ENCODE data around the gene ENOX2.

ENOX2 gene

DNA sequence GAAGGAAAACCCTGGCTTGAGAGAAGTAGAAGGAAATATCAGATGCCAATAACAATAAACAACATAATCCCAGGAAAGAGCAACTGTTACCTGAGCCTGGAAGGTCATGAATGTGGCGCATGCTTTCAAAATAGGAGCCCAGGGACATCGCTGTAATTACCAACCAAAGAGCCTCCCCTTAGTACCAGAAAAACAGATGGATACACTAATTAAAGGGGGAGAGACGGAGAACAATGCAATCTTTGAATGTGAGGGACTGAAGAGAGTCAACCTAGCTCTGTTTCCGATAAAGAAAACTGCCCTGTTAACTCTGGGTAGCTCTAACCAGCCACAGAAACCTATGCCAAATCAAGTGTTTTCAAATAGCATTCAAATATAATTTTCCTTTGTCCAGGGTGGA lies 161.4 kb downstream of the ENOX2 start:
- Histone ChIP-seq H3K36me3 (ENCODE audit: insufficient read depth, low read length) (no peaks in the 10 kb centered on the region), H3K27ac (no peak overlapping the region), H3K9ac (ENCODE audit: insufficient read length) (no peak overlapping the region), H3K4me3 (no peak overlapping the region), H3K9me3 (ENCODE audit: low read depth, low read length) (no peaks in the 10 kb centered on the region)
- TF ChIP-seq EZH2 (IDR thresholded peaks at IDR 0.05) (no peak), FOXP2 (optimal IDR thresholded peaks at IDR 0.05; ENCODE audit: control extremely low read depth, extremely low read length, insufficient read depth) (no peak), POLR2AphosphoS5 (IDR thresholded peaks at IDR 0.05; ENCODE audit: borderline replicate concordance, low read depth, low read length) (no peak)
- no peak for DNase-seq (ENCODE audit: low read depth, low spot score)

DNA sequence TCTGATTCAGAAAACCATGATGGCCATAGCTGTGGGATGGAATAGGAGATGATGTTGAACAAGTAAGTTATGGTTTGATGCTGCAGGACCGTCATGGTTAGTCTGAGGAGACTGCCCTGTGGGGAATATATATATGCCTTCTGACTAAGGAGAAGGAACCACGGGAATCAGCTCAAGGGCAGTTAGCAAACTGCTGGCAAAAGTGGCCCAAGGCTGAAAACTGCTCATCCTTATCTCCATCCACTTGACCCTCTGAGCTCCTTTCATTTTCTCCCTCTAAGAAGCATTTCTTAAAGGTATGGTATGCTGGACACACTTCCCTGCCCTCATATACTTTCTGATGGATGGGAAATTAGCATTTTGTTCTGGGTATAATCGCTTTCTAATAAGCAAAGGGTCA lies 161.9 kb downstream of the ENOX2 start:
- Histone ChIP-seq H3K9ac (ENCODE audit: insufficient read length) (no peak overlapping the region), H3K27ac (no peak overlapping the region), H3K4me3 (no peak overlapping the region), H3K9me3 (ENCODE audit: low read depth, low read length) (no peaks in the 10 kb centered on the region), H3K36me3 (ENCODE audit: insufficient read depth, low read length) (no peaks in the 10 kb centered on the region)
- no peak for DNase-seq (ENCODE audit: low read depth, low spot score)
- TF ChIP-seq FOXP2 (optimal IDR thresholded peaks at IDR 0.05; ENCODE audit: control extremely low read depth, extremely low read length, insufficient read depth) (no peak), POLR2AphosphoS5 (IDR thresholded peaks at IDR 0.05; ENCODE audit: borderline replicate concordance, low read depth, low read length) (no peak), EZH2 (IDR thresholded peaks at IDR 0.05) (no peak)

DNA sequence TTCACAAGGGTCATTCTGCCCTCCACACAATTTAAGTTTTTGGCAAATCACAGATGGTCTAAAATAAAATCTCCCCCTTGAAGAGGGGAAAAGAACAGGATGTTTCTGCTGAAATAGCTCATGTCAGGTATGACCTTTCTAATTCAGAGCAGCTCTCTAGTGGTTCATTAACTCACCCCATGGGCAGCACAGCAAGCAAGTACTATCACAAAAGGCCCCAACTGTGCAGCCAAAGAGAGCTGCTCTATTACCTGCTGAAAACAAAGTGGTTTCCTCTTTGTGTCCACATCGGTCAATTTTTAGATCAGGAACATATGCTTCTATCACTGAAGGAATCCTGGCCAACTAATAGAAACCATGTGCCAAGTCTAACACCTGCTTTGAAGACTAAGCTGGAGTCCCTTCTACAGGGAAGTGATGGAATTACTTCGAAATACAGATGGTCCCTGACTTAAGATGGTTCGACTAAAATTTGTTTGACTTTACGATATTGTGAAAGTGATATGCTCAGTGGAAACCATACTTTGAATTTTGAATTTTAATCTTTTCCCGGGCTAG lies 164.3 kb downstream of the ENOX2 start:
- no peaks in the 10 kb centered on the region for H3K36me3 ChIP-seq (ENCODE audit: insufficient read depth, low read length)
- DNase-seq (ENCODE audit: low read depth, low spot score), result no peak
- TF ChIP-seq POLR2AphosphoS5 (IDR thresholded peaks at IDR 0.05; ENCODE audit: borderline replicate concordance, low read depth, low read length) (no peak), EZH2 (IDR thresholded peaks at IDR 0.05) (no peak), FOXP2 (optimal IDR thresholded peaks at IDR 0.05; ENCODE audit: control extremely low read depth, extremely low read length, insufficient read depth) (no peak)
- H3K4me3 ChIP-seq, result no peak overlapping the region
- no peak overlapping the region for H3K9ac ChIP-seq (ENCODE audit: insufficient read length)
- no peak overlapping the region for H3K27ac ChIP-seq
- no peaks in the 10 kb centered on the region for H3K9me3 ChIP-seq (ENCODE audit: low read depth, low read length)

DNA sequence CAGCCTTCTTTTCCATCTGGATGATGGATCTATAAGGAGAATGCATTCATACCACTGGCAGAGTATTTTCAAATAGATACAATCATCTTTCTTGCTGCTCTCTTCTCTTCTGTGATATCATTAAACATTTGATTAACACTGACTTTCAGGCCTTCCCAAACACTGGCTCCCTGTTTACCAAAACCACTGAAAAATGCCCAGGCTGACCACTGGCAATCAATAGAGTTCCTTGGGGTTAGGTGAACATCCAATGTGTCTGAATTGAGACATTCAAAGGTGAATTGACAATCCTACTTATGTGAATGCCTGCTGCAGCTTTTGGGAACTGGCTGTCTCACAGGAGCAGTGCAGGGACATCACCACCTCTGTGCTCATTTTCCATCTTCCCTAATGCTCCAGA lies 168.3 kb downstream of the ENOX2 start:
- TF ChIP-seq FOXP2 (optimal IDR thresholded peaks at IDR 0.05; ENCODE audit: control extremely low read depth, extremely low read length, insufficient read depth), result no peak
- no peak for TF ChIP-seq EZH2 (IDR thresholded peaks at IDR 0.05)
- no peak for TF ChIP-seq POLR2AphosphoS5 (IDR thresholded peaks at IDR 0.05; ENCODE audit: borderline replicate concordance, low read depth, low read length)
- H3K4me3 ChIP-seq, result no peak overlapping the region
- H3K36me3 ChIP-seq (ENCODE audit: insufficient read depth, low read length), result no peaks in the 10 kb centered on the region
- H3K27ac ChIP-seq, result no peak overlapping the region
- H3K9ac ChIP-seq (ENCODE audit: insufficient read length), result no peak overlapping the region
- no peak for DNase-seq (ENCODE audit: low read depth, low spot score)
- H3K9me3 ChIP-seq (ENCODE audit: low read depth, low read length), result peaks cover 5% of the 10 kb centered on the region; the same call in 1 of the 2 replicates

DNA sequence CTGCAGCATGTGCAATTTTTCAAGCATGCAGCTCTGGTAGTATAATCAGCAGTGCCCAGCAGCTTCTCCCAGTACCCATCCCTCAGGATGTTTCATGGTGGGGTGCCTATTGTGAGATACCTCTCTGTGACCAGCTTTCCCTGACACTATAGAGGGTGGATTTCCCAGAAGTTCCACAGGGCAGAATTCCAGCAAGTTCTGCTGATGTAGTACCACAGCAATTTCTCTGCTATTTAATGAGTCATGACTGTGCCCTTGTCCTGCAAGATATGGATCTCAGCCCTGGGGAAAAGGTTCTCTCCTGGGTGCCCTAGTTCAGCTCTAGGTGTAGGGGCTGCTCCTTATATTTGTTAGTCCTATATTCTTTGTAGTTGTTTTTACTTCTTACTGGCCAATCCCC lies 174.8 kb downstream of the ENOX2 start:
- Histone ChIP-seq H3K4me3 (no peak overlapping the region), H3K27ac (no peak overlapping the region), H3K9ac (ENCODE audit: insufficient read length) (no peak overlapping the region), H3K9me3 (ENCODE audit: low read depth, low read length) (peaks cover 5% of the 10 kb centered on the region; the same call in 1 of the 2 replicates), H3K36me3 (ENCODE audit: insufficient read depth, low read length) (no peaks in the 10 kb centered on the region)
- DNase-seq (ENCODE audit: low read depth, low spot score), result no peak
- TF ChIP-seq FOXP2 (optimal IDR thresholded peaks at IDR 0.05; ENCODE audit: control extremely low read depth, extremely low read length, insufficient read depth) (no peak), EZH2 (IDR thresholded peaks at IDR 0.05) (no peak), POLR2AphosphoS5 (IDR thresholded peaks at IDR 0.05; ENCODE audit: borderline replicate concordance, low read depth, low read length) (no peak)

DNA sequence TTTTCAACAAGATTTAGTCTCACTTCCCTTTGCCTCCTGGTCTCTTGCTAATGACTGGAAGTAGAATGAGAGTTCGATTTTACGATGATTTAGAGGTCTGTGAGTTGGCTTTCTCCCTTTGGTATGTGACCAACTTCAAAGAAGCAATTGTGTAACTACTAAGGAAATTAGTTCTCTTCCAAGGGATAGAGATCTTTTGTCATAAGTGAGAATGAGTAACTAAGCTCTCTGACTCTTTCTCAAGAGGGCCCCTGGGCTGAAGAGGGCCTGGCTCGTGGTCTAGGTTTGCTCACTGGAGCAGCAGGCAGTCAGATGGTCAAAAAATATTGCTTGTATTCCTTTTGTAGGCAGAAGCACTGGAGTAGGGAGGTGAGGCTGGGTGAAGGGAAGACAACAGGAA lies 176.3 kb downstream of the ENOX2 start:
- H3K27ac ChIP-seq, result no peak overlapping the region
- no peak for TF ChIP-seq POLR2AphosphoS5 (IDR thresholded peaks at IDR 0.05; ENCODE audit: borderline replicate concordance, low read depth, low read length)
- no peak for TF ChIP-seq EZH2 (IDR thresholded peaks at IDR 0.05)
- TF ChIP-seq FOXP2 (optimal IDR thresholded peaks at IDR 0.05; ENCODE audit: control extremely low read depth, extremely low read length, insufficient read depth), result no peak
- no peaks in the 10 kb centered on the region for H3K9me3 ChIP-seq (ENCODE audit: low read depth, low read length)
- no peaks in the 10 kb centered on the region for H3K36me3 ChIP-seq (ENCODE audit: insufficient read depth, low read length)
- H3K9ac ChIP-seq (ENCODE audit: insufficient read length), result no peak overlapping the region
- no peak overlapping the region for H3K4me3 ChIP-seq
- DNase-seq (ENCODE audit: low read depth, low spot score), result no peak

DNA sequence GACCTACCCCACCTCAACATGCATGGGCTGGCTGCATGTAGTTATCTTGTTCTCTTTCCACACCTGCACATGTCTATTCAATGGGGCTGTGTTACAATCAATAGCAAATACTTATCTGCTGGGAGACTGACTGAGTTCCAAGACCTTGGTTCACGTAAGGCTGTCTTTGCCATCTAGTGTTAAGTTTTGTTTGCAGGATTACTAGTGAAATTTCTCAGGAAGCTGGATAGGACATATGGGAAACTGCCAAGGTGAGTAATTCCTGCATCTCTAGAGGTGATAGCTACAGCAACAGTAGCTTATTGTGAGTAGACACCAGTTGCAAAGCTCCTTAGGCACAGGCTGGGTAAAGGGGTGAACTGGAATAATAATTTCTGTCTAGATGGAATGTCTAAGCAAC lies 177.5 kb downstream of the ENOX2 start:
- DNase-seq (ENCODE audit: low read depth, low spot score), result no peak
- H3K9ac ChIP-seq (ENCODE audit: insufficient read length), result no peak overlapping the region
- H3K27ac ChIP-seq, result no peak overlapping the region
- TF ChIP-seq POLR2AphosphoS5 (IDR thresholded peaks at IDR 0.05; ENCODE audit: borderline replicate concordance, low read depth, low read length) (no peak), EZH2 (IDR thresholded peaks at IDR 0.05) (no peak), FOXP2 (optimal IDR thresholded peaks at IDR 0.05; ENCODE audit: control extremely low read depth, extremely low read length, insufficient read depth) (no peak)
- H3K36me3 ChIP-seq (ENCODE audit: insufficient read depth, low read length), result no peaks in the 10 kb centered on the region
- no peaks in the 10 kb centered on the region for H3K9me3 ChIP-seq (ENCODE audit: low read depth, low read length)
- no peak overlapping the region for H3K4me3 ChIP-seq

DNA sequence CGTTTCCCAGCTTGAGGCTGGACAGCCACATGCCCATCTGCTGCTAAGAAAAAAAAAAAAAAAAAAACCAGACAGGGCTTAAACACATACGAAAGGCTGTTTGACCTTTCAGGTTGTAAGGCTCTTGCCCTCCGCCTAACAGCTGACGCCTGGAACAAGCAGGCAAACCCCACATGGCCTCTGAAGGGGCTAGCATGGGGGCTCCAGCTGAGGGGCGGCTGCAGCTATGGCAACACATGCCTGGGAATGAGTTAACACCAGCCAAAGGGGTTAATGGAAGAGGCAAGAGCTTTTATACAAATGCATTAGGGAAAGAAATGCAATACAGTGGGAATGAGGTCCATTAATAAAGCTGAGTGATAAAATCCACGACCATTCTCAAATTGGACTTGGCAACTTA lies 183.6 kb downstream of the ENOX2 start:
- no peak for TF ChIP-seq POLR2AphosphoS5 (IDR thresholded peaks at IDR 0.05; ENCODE audit: borderline replicate concordance, low read depth, low read length)
- TF ChIP-seq FOXP2 (optimal IDR thresholded peaks at IDR 0.05; ENCODE audit: control extremely low read depth, extremely low read length, insufficient read depth), result no peak
- TF ChIP-seq EZH2 (IDR thresholded peaks at IDR 0.05), result no peak
- H3K27ac ChIP-seq, result no peak overlapping the region
- no peak for DNase-seq (ENCODE audit: low read depth, low spot score)

DNA sequence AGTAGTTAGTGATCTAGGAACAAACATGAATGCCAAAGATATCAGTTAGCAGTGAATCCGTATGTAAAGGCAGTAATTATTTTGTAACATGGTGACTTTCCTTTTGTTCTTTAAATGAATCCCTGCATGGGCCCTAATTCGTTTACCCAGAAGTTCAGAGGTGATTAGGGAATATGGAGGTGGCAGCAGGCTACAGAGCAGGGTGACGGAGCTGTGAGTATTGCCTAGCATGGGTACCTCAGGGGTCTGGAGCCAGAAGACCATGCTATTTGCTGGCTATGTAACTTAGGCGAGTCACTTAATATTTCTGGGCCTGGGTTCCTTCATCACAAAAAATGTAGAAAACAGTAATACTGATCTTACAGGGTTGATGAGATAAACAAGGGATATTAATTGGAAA lies 184.9 kb downstream of the ENOX2 start:
- no peak overlapping the region for H3K9ac ChIP-seq (ENCODE audit: insufficient read length)
- TF ChIP-seq FOXP2 (optimal IDR thresholded peaks at IDR 0.05; ENCODE audit: control extremely low read depth, extremely low read length, insufficient read depth), result no peak
- TF ChIP-seq EZH2 (IDR thresholded peaks at IDR 0.05), result no peak
- no peak for TF ChIP-seq POLR2AphosphoS5 (IDR thresholded peaks at IDR 0.05; ENCODE audit: borderline replicate concordance, low read depth, low read length)

More for the DNA sequence above, 183.6 kb downstream of the ENOX2 start:
- Histone ChIP-seq H3K9me3 (ENCODE audit: low read depth, low read length) (no peaks in the 10 kb centered on the region), H3K4me3 (no peak overlapping the region), H3K36me3 (ENCODE audit: insufficient read depth, low read length) (no peaks in the 10 kb centered on the region), H3K9ac (ENCODE audit: insufficient read length) (no peak overlapping the region)

More for the DNA sequence above, 184.9 kb downstream of the ENOX2 start:
- Histone ChIP-seq H3K4me3 (no peak overlapping the region), H3K9me3 (ENCODE audit: low read depth, low read length) (no peaks in the 10 kb centered on the region), H3K27ac (no peak overlapping the region), H3K36me3 (ENCODE audit: insufficient read depth, low read length) (no peaks in the 10 kb centered on the region)
- no peak for DNase-seq (ENCODE audit: low read depth, low spot score)

Measured in SK-N-MC (cell line).